ENCODE measurements around the gene G3BP2. TPM values are rescaled to one million over a fixed set of nuclear protein-coding genes. Genes with fewer than 3 reads are reported as not detected.

Gene G3BP2
- total RNA-seq, 1 experiment from 2014 or later, result 187 TPM

DNA sequence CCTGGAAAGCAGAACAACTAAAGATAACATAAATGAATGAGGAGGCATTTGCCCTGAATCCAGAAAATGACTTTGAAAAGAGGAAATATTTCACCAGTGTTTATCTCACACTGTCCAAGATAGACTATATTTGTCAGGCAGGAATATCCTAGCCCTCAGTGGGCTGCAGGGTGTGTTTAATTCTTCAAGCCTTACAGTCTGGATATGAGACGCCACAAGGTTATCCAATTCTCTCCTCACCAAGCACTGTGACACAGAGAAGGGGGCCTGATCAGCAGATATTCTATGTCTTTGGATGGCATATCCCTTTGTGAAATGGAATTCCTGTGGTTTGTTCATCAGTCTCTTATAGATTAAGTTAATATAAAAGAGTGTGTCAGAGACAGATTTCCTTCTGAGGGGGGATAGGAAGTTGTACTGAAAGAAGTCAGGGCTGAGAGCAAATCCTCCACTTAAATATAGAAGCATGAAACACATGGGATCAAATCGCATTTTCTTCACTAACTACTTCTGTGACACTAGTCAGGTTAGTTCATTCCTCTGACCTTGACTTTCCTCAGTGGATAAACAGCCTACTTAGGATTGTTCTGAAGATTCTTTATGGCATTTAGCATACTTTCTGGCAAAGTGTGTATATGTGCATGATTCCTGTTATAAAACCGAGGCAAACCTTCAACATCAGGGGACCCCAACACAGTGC is 6.8 kb upstream of the G3BP2 start:
- H3K27ac Mint-ChIP-seq (ENCODE audit: unreplicated experiment), result no peak overlapping the region
- TF ChIP-seq, protein P1, sequence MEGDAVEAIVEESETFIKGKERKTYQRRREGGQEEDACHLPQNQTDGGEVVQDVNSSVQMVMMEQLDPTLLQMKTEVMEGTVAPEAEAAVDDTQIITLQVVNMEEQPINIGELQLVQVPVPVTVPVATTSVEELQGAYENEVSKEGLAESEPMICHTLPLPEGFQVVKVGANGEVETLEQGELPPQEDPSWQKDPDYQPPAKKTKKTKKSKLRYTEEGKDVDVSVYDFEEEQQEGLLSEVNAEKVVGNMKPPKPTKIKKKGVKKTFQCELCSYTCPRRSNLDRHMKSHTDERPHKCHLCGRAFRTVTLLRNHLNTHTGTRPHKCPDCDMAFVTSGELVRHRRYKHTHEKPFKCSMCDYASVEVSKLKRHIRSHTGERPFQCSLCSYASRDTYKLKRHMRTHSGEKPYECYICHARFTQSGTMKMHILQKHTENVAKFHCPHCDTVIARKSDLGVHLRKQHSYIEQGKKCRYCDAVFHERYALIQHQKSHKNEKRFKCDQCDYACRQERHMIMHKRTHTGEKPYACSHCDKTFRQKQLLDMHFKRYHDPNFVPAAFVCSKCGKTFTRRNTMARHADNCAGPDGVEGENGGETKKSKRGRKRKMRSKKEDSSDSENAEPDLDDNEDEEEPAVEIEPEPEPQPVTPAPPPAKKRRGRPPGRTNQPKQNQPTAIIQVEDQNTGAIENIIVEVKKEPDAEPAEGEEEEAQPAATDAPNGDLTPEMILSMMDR (IDR thresholded peaks at IDR 0.05; ENCODE audit: insufficient read depth in 1 of 2, low read depth in 1 of 2, low read length in 1 of 2, severe bottlenecking in 1 of 2, unreplicated experiment in 1 of 2), result no peak
- peaks cover 4% of the 10 kb centered on the region for H3K4me1 Mint-ChIP-seq (ENCODE audit: low read depth, unreplicated experiment)
- no peaks in the 10 kb centered on the region for H3K36me3 ChIP-seq (ENCODE audit: control insufficient read depth, insufficient read depth, low read length)
- no peak overlapping the region for H3K4me3 Mint-ChIP-seq (ENCODE audit: unreplicated experiment)
- no peak for DNase-seq
- no peaks in the 10 kb centered on the region for H3K9me3 ChIP-seq
- POLR2A ChIA-PET, result no interaction called here
- no TSS peak for BruUV-seq (replicated peaks)
- CTCF ChIA-PET, result no interaction called here
- no peaks in the 10 kb centered on the region for H3K27me3 Mint-ChIP-seq (ENCODE audit: insufficient read depth, unreplicated experiment)
- no peaks in the 10 kb centered on the region for H3K36me3 Mint-ChIP-seq (ENCODE audit: insufficient read depth, unreplicated experiment)
- intact Hi-C loops (cut with micrococcal nuclease; ENCODE audit: unreplicated experiment), result no loop called here
- H3K4me3 ChIP-seq (ENCODE audit: low read depth, low read length), result no peak overlapping the region
- no peaks in the 10 kb centered on the region for H3K9me3 Mint-ChIP-seq (ENCODE audit: unreplicated experiment)
- no peaks in the 10 kb centered on the region for H3K27me3 ChIP-seq (replicated peaks; ENCODE audit: control insufficient read depth, insufficient read depth, low read length)
- H3K4me1 ChIP-seq, result no peaks in the 10 kb centered on the region

DNA sequence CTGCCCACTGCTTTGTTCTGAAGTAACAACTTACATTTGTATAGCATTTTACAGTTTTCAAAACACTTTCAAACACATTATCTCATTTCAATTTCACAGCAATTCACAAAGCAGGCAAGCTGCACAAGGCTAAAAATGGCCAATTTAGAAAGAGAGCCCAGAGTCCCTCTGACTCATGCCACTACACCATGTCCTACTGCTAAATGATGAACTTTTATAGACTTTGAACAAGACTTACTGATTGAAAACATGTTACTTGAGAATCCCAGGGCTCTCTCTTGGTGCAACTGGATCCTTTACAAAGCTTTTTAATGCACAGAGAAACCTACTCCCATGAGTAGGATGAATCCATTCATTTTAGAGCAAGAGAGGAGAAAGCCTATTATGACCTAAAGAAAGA is 5.8 kb upstream of the G3BP2 start:
- Histone ChIP-seq H3K4me1 (peaks cover 4% of the 10 kb centered on the region; the same call in 1 of the 2 replicates), H3K4me3 (ENCODE audit: low read depth, low read length) (no peak overlapping the region), H3K9me3 (no peaks in the 10 kb centered on the region), H3K27me3 (replicated peaks; ENCODE audit: control insufficient read depth, insufficient read depth, low read length) (no peaks in the 10 kb centered on the region), H3K36me3 (ENCODE audit: control insufficient read depth, insufficient read depth, low read length) (no peaks in the 10 kb centered on the region)
- no TSS peak for BruUV-seq (replicated peaks)
- Mint-ChIP-seq H3K36me3 (ENCODE audit: insufficient read depth, unreplicated experiment) (peaks cover 1% of the 10 kb centered on the region), H3K4me1 (ENCODE audit: low read depth, unreplicated experiment) (peaks cover 8% of the 10 kb centered on the region), H3K9me3 (ENCODE audit: unreplicated experiment) (no peaks in the 10 kb centered on the region), H3K27me3 (ENCODE audit: insufficient read depth, unreplicated experiment) (no peaks in the 10 kb centered on the region), H3K4me3 (ENCODE audit: unreplicated experiment) (no peak overlapping the region), H3K27ac (ENCODE audit: unreplicated experiment) (no peak overlapping the region)
- TF ChIP-seq, protein P1 (IDR thresholded peaks at IDR 0.05; ENCODE audit: insufficient read depth in 1 of 2, low read depth in 1 of 2, low read length in 1 of 2, severe bottlenecking in 1 of 2, unreplicated experiment in 1 of 2), result no peak
- CTCF ChIA-PET, result no interaction called here
- no peak for DNase-seq
- POLR2A ChIA-PET, result no interaction called here
- intact Hi-C loops (cut with micrococcal nuclease; ENCODE audit: unreplicated experiment), result no loop called here

- Mint-ChIP-seq H3K4me3 (ENCODE audit: unreplicated experiment) (no peak overlapping the region), H3K9me3 (ENCODE audit: unreplicated experiment) (no peaks in the 10 kb centered on the region), H3K36me3 (ENCODE audit: insufficient read depth, unreplicated experiment) (peaks cover 6% of the 10 kb centered on the region), H3K4me1 (ENCODE audit: low read depth, unreplicated experiment) (peaks cover 11% of the 10 kb centered on the region), H3K27me3 (ENCODE audit: insufficient read depth, unreplicated experiment) (no peaks in the 10 kb centered on the region), H3K27ac (ENCODE audit: unreplicated experiment) (no peak overlapping the region)
- intact Hi-C loops (cut with micrococcal nuclease; ENCODE audit: unreplicated experiment), result no loop called here
- no peak overlapping the region for H3K4me3 ChIP-seq (ENCODE audit: low read depth, low read length)
- BruUV-seq (replicated peaks), result no TSS peak
- peaks cover 6% of the 10 kb centered on the region; the same call in 1 of the 2 replicates for H3K4me1 ChIP-seq
- H3K27me3 ChIP-seq (replicated peaks; ENCODE audit: control insufficient read depth, insufficient read depth, low read length), result no peaks in the 10 kb centered on the region
- ChIA-PET CTCF (no interaction called here), POLR2A (no interaction called here)
- TF ChIP-seq, protein P1 (IDR thresholded peaks at IDR 0.05; ENCODE audit: insufficient read depth in 1 of 2, low read depth in 1 of 2, low read length in 1 of 2, severe bottlenecking in 1 of 2, unreplicated experiment in 1 of 2), result no peak
- no peak for DNase-seq
- no peaks in the 10 kb centered on the region for H3K9me3 ChIP-seq
- no peaks in the 10 kb centered on the region for H3K36me3 ChIP-seq (ENCODE audit: control insufficient read depth, insufficient read depth, low read length)
Observed at GRCh38 chr4:75678473-75678872, 5.3 kb upstream of the G3BP2 start.

All from Caco-2 (cell line).